Bronchus fibroblast of lung (primary cell): Measurements from ENCODE around the gene TMEM41B. TPM values are rescaled to one million over a fixed set of nuclear protein-coding genes. Genes with fewer than 3 reads are reported as not detected.

Experiments
- total RNA-seq: library from RNA; depleted of rRNA; stranded (reverse); fragments of >200 nt; gene quantifications from 2 replicates; pipeline ENCODE4 v1.2.3, GENCODE V29; 2015

The TMEM41B gene
- total RNA-seq, result 27.7 and 31.4 TPM in 2 replicates

GRCh38 chr11:9314291-9315077, at the start of gene TMEM41B:
TSS of gene TMEM41B (minus strand) at chr11:9314593. CDS start at chr11:9314441, 152 bp downstream.

GRCh38 chr11:9265211-9266131, 48.9 kb downstream of the TMEM41B start, which contains the start of gene DENND5A:
TSS of gene DENND5A (minus strand) at chr11:9265350. CDS start at chr11:9265069, 281 bp downstream.

Other genes with a start within 250 kb of the TMEM41B start
- gene SCUBE2, start 223.0 kb downstream of the TMEM41B start, total RNA-seq, result 0.30 and 1.2 TPM in 2 replicates
- 54.8 and 63.9 TPM in 2 replicates for gene DENND5A, start 49.2 kb downstream of the TMEM41B start, total RNA-seq
- 49.8 and 60.9 TPM in 2 replicates for gene IPO7, start 70.1 kb upstream of the TMEM41B start, total RNA-seq
- 10.1 and 15.0 TPM in 2 replicates for gene ZNF143, start 146.4 kb upstream of the TMEM41B start, total RNA-seq